ENCODE data around the gene KIF21A. TPM values are rescaled to one million over a fixed set of nuclear protein-coding genes. Genes with fewer than 3 reads are reported as not detected.

Gene KIF21A
- total and polyA plus RNA-seq, 7 donors: 8.5 to 33.6 (median 26.7) TPM

DNA sequence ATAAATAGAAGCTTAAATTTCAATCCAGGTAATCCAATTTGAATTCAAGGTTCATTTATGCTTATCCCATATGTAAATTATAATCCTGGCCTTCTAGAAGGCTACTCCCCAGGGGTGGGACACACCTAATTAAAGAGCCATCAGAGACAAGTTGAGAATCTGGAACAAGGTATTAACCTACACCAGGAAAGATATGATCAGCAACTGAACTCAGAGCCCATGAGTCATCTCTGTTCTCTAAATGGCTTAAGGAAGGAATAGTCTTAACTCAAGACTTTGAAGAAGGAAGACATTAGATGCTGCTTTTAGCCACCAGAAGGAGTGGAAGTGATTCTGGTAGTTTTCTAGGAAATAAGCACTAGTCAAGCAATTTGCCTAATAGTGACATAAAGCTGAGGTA is 88.0 kb downstream of the KIF21A start:
- DNase-seq: no peak
- peaks cover 4 to 55% of the 10 kb centered on the region in 2 donors for H3K36me3 ChIP-seq (ENCODE audit: insufficient read depth in 1 of 2, low read depth in 1 of 2)
- intact Hi-C loops (cut with DNase I): no loop called here
- no peak for ATAC-seq
- TF ChIP-seq CTCF (IDR thresholded peaks at IDR 0.05): no peak
- no peaks in the 10 kb centered on the region for H3K4me1 ChIP-seq
- no peaks in the 10 kb centered on the region for H3K9me3 ChIP-seq
- no peak overlapping the region for H3K4me3 ChIP-seq
- H3K27ac ChIP-seq: no peak overlapping the region
- H3K27me3 ChIP-seq (ENCODE audit: insufficient read depth in 3 of 3, low read length in 2 of 3): no peaks in the 10 kb centered on the region

- WGBS, 3 donors: 88 to 94% (median 94%) methylated on average over 3 of the region's 3 CpGs
Observed at GRCh38 chr12:39352471-39353017, 90.4 kb downstream of the KIF21A start.

DNA sequence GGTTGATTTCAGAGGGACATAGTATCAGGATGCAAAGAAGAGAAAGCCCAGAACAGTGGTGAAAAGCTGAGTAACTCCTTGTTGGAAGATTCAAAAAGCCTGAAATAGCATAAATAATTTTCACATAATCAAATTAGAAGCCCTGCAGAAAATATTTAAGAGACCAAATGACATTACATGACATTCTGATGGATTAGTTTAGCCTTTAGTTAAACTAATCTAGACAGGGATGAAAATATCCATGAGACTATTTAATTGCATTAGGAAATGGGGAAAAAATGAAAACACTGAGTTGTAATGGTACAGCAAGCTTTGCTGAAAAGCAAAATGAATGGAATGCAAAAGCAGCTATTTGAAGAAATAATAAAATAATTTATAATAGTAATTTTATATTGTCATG is 91.8 kb downstream of the KIF21A start:
- Histone ChIP-seq H3K4me1 (no peaks in the 10 kb centered on the region), H3K9me3 (no peaks in the 10 kb centered on the region), H3K27me3 (ENCODE audit: insufficient read depth in 3 of 3, low read length in 2 of 3) (no peaks in the 10 kb centered on the region), H3K27ac (no peak overlapping the region), H3K36me3 (ENCODE audit: insufficient read depth in 1 of 2, low read depth in 1 of 2) (peaks cover 4 to 29% of the 10 kb centered on the region in 2 donors), H3K4me3 (no peak overlapping the region)
- intact Hi-C loops (cut with DNase I): no loop called here
- no peak for DNase-seq
- no peak for TF ChIP-seq CTCF (IDR thresholded peaks at IDR 0.05)
- no peak for ATAC-seq

More at GRCh38 chr12:39352471-39353017, 90.4 kb downstream of the KIF21A start:
- ATAC-seq (no peak), DNase-seq (no peak)
- Histone ChIP-seq H3K27ac (no peak overlapping the region), H3K36me3 (ENCODE audit: insufficient read depth in 1 of 2, low read depth in 1 of 2) (peaks cover 4 to 43% of the 10 kb centered on the region in 2 donors), H3K9me3 (no peaks in the 10 kb centered on the region), H3K4me1 (no peaks in the 10 kb centered on the region), H3K27me3 (ENCODE audit: insufficient read depth in 3 of 3, low read length in 2 of 3) (no peaks in the 10 kb centered on the region), H3K4me3 (no peak overlapping the region)
- no peak for TF ChIP-seq CTCF (IDR thresholded peaks at IDR 0.05)
- intact Hi-C loops (cut with DNase I): no loop called here

GRCh38 chr12:39348941-39349626 is 93.8 kb downstream of the KIF21A start:
- Histone ChIP-seq H3K4me3 (no peak overlapping the region), H3K27ac (no peak overlapping the region), H3K9me3 (no peaks in the 10 kb centered on the region), H3K4me1 (no peaks in the 10 kb centered on the region), H3K36me3 (ENCODE audit: insufficient read depth in 1 of 2, low read depth in 1 of 2) (peaks cover 0 to 12% of the 10 kb centered on the region in 2 donors), H3K27me3 (ENCODE audit: insufficient read depth in 3 of 3, low read length in 2 of 3) (no peaks in the 10 kb centered on the region)
- no peak for DNase-seq
- ATAC-seq: no peak
- WGBS, 3 donors: 78 to 89% (median 88%) methylated on average over 3 of the region's 3 CpGs
- no peak for TF ChIP-seq CTCF (IDR thresholded peaks at IDR 0.05)
- intact Hi-C loops (cut with DNase I): no loop called here

- WGBS, 3 donors: 82 to 94% (median 85%) methylated on average over 1 of the region's 1 CpG
Observed at GRCh38 chr12:39348523-39348922, 94.4 kb downstream of the KIF21A start.

More at GRCh38 chr12:39348523-39348922, 94.4 kb downstream of the KIF21A start:
- no peaks in the 10 kb centered on the region for H3K9me3 ChIP-seq
- no peak for TF ChIP-seq CTCF (IDR thresholded peaks at IDR 0.05)
- no peaks in the 10 kb centered on the region for H3K27me3 ChIP-seq (ENCODE audit: insufficient read depth in 3 of 3, low read length in 2 of 3)
- intact Hi-C loops (cut with DNase I): no loop called here
- H3K4me3 ChIP-seq: no peak overlapping the region
- no peak overlapping the region for H3K27ac ChIP-seq
- H3K4me1 ChIP-seq: no peaks in the 10 kb centered on the region
- ATAC-seq (no peak), DNase-seq (no peak)
- H3K36me3 ChIP-seq (ENCODE audit: insufficient read depth in 1 of 2, low read depth in 1 of 2): peaks cover 0 to 12% of the 10 kb centered on the region in 2 donors
